Ammon's horn (tissue), 1 donor: ENCODE data around the gene GCAT.
A peak's percentile ranks its signal among the peaks of the same experiment; 100 is the strongest.
"Not testable (repeated sequence)": the region's sequence is repeated elsewhere in the genome, so short reads cannot be mapped to it uniquely, and the experiment has no call there.

Experiments
- DNase-seq: peaks from one replicate; pipeline ENCODE4 v3.0.0-alpha.2; 2016; ENCODE audit warnings: low spot score

Gene GCAT

GRCh38 chr22:37782340-37783168 is 25.2 kb upstream of the GCAT start:
- no peak for DNase-seq

- DNase-seq = no peak
Measured at GRCh38 chr22:37784829-37785495, 22.8 kb upstream of the GCAT start.

- no peak for DNase-seq
Measured at GRCh38 chr22:37790234-37790633, 17.5 kb upstream of the GCAT start.

- no peak for DNase-seq
Measured at GRCh38 chr22:37792494-37792893, 15.2 kb upstream of the GCAT start.

GRCh38 chr22:37794376-37794775 is 13.4 kb upstream of the GCAT start:
- no peak for DNase-seq

- DNase-seq = no peak
Measured at GRCh38 chr22:37796079-37796478, 11.7 kb upstream of the GCAT start.

- not testable (repeated sequence) for DNase-seq
Measured at GRCh38 chr22:37797259-37797658, 10.5 kb upstream of the GCAT start.

- DNase-seq = no peak
Measured at GRCh38 chr22:37797874-37798500, 9.7 kb upstream of the GCAT start.

GRCh38 chr22:37799979-37800378 is 7.8 kb upstream of the GCAT start:
- DNase-seq = not testable (repeated sequence)

GRCh38 chr22:37801946-37802309 is 5.8 kb upstream of the GCAT start:
- no peak for DNase-seq

GRCh38 chr22:37802310-37803194 is 5.2 kb upstream of the GCAT start:
- DNase-seq = peak; percentile 79

- DNase-seq = no peak
Measured at GRCh38 chr22:37803195-37803638, 4.5 kb upstream of the GCAT start.

- DNase-seq = no peak
Measured at GRCh38 chr22:37803639-37804351, 3.9 kb upstream of the GCAT start.

- no peak for DNase-seq
Measured at GRCh38 chr22:37804352-37804880, 3.3 kb upstream of the GCAT start.

GRCh38 chr22:37804881-37805809 is 2.6 kb upstream of the GCAT start:
- peak; percentile 89 for DNase-seq

GRCh38 chr22:37805810-37806277 is 1.9 kb upstream of the GCAT start:
- DNase-seq = no peak

- no peak for DNase-seq
Measured at GRCh38 chr22:37806409-37807333, 1.1 kb upstream of the GCAT start.

- DNase-seq = no peak
Measured at GRCh38 chr22:37808294-37808657, 542 bp downstream of the GCAT start.
